Fibroblast of peridontal ligament (primary cell): ENCODE results near the gene IFNG.
"Not testable (repeated sequence)": the region's sequence is repeated elsewhere in the genome, so short reads cannot be mapped to it uniquely, and the experiment has no call there.

ENCODE experiments used
- DNase-seq: peaks from one replicate; pipeline ENCODE4 v3.0.0-alpha.2; 2010; ENCODE audit errors: extremely low read depth

IFNG gene

GRCh38 chr12:68159681-68160304 is at the start of gene IFNG:
IFNG (minus strand) TSS chr12:68159740; CDS start chr12:68159615, 125 bp downstream.
- DNase-seq = no peak

DNA sequence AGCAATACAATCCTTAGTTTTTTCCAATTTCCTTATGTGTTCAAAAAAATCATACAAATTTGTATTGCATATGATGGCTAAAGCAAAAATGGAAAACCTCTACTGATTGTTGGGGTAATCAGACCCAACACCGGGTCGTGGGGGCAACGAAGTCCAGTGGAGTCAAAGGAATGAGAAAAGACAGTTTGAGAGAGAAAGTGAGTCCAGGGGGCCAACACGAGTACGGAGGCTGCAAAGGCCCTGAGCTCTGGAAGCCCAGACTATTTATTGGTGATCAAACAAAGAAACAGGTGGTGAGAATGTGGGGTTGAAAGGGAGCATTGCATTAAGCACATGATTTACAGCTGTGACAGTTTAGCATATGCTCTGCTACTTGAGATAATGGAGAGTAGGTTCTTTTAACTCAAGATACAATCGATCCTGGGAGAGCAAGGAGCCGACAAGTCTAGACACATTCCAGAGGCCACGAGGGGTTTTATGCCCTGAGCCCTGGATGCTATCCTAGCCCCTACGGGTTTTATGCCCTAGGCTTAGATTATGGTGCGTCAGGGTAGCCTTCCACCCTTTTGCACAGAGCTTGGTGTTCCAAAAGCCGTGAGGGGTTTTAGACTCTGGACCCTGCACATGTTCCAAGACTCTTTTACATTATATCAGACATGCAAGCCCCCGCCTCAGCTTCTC is 49.6 kb upstream of the IFNG start:
- not testable (repeated sequence) for DNase-seq

DNA sequence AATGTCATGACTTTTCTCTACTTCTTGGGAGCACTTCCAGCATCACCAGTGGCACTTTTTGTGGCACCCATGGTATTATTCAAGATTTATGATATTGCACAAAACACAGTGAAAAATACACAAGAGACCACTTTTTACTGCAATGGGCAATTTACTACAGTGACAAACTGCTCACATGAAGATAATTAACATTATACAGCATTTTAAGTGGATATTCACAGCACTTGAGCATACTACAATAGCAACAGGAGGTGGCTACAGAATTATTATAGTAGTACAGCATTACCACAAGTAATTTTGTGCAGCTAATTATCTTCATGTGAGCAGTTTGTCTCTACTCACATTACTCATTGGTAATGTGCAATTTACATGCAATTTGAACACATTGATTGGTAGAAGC is 47.7 kb upstream of the IFNG start:
- DNase-seq = no peak

- no peak for DNase-seq
These were observed 46.9 kb upstream of the IFNG start for GRCh38 chr12:68206446-68206845.

GRCh38 chr12:68203460-68203875 is 43.9 kb upstream of the IFNG start:
- no peak for DNase-seq

DNA sequence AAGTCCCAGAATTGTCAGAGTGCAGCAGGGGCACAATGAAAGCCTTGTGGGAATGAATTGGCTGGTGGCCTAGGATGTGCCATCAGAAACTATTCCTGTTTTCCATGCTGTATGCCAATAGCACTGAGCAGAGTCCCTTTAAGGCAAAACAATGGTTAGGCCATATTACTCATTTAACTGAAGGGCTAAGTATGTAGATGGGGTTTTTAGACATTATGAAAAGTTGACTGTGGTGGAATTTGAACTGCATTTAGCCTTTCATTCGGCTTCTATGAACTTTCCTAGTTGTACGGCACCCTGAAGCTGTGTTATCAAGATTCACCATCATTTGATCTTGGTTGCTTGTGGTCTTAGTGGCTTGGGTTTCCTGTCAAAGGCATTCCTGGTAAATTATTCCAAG is 41.3 kb upstream of the IFNG start:
- no peak for DNase-seq

- no peak for DNase-seq
These were observed 39.6 kb upstream of the IFNG start for GRCh38 chr12:68199127-68199526.

GRCh38 chr12:68198507-68199086 is 39.1 kb upstream of the IFNG start:
- DNase-seq = no peak

DNA sequence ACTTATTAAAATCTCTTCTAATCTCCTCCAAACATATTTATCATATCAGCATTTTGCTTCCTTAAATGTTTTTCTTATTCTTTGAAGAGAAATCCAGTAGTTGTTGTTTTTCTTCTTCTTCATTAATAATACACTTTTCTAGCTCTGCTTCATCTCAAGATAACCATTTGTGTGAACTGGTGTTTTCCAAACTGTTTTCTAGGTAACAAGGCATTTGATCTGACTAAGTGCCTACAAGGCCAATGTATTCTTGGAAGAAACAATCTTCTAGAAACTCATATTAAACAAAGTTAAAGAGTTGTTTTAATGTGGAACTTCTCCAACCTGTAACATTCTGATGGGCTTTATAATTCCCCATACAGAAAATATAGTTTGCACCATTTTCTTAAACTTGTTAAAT is 30.8 kb upstream of the IFNG start:
- no peak for DNase-seq

DNA sequence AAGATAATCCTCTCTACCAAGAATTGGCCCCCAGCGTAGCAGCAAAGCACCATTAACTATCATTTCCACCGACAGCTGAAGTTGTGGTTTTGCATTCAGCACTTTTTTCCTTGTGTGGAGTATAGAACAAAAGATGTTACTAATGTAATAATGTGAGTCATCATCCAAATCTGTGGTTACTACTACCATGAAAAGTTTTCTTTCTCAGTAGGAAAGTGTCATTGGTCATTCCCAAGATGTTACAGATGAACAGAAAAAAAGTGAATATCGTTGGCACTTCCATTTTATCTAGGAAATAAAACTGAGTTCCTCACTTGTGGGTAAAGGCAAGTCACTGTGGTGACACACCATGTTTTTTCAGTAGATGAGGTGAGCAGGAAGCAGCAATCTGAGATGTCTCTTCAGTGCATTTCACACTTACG is 30.3 kb upstream of the IFNG start:
- peak; percentile 3 for DNase-seq

- no peak for DNase-seq
These were observed 26.1 kb upstream of the IFNG start for GRCh38 chr12:68185598-68185997.

DNA sequence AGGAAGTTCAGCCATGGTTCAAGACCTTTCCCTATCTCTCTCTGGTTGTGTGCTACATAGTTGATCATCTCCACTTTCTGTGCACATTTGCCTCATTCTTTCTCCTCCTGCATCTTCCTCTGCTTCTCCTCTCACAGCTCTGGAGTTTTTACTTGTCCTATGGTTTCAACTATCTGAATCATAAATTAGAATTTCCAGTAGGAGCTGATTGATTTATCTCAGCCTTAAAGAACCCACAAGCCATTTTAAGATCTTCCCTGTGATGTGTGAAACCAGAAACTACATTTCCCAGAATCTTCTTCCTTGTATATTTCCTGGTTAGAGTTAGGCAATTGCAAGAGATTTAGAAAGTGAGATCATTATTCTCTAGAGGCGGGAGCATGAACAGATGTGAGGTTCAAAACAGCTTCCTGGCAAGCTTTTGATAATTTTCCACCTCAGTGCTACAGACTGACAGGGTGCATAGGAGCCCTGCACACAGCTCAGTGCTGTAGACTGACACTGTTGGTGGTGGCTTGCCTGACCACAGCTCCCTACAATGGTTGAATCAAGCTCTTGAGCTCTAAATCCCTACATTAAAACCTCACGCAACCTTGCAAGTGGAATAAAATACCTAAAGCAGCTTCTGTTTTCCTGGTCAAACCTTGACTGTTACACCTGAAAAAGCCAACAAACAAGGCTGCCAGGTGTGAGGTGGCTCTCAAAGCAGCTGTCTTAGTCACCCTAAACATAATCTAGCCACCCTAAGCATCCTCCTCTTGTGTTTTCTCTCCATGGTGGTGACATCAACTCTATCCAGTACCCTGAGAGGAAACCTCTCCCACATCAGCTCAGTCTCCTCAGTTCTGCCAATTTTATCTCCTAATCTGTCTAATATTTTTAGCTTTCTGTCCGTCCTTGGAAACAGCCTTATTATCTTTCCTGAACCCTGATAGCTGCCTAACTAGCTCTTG is 21.5 kb upstream of the IFNG start:
- peak; percentile 2 for DNase-seq

DNA sequence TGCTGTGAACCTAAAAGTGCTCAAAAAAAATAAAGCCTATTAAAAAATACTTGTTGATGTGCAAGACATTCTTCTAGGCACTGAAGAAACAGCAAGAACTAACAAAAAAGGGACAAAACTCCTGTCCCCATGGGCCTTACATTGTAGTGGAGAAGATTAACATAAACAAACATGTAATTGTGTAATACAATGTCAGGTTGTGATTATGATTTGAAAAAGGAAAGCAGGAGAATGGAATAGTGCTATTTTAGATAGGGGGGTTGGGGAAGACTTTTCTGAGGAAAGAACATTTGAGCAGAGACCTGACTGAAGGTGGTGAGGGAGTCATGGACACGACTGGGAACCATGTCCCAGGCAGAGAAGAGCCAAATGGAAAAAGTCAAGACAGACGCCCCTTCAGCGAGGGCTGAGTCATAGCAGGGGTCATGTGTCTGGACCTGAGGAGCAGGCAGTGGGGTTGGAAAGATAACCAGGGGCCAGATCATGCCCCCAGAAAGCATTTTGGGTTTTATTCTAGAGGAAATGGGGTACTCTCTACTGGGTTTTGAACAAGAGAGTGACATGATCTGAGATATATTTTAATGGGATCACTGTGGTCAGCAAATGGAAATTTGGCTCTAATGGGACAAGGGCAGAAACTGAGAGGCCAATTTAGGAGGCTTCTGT is 19.4 kb upstream of the IFNG start:
- no peak for DNase-seq

- no peak for DNase-seq
These were observed 18.6 kb upstream of the IFNG start for GRCh38 chr12:68178184-68178583.

GRCh38 chr12:68177562-68177961 is 18.0 kb upstream of the IFNG start:
- DNase-seq = no peak

DNA sequence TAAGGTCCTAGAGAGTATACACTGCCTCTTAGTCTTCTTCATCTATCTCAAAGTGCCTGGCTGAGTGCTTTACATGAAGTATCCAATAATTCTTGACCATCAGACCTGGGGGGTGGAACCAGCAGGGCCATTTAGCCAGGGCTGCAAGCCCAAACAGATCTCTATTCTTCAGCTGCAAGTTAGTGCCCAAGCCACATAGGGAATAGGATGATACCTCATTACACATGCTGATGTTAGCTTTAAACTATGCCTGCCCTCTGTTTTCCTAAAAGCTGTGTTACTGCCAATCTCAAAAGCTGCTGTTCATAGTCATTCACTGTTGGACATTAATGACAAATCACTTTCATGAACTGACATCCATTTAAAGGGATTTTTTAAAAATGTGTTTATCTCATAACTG is 16.7 kb upstream of the IFNG start:
- no peak for DNase-seq

GRCh38 chr12:68175557-68176061 is 16.1 kb upstream of the IFNG start:
- DNase-seq = no peak

- not testable (repeated sequence) for DNase-seq
These were observed 15.2 kb upstream of the IFNG start for GRCh38 chr12:68174761-68175160.

DNA sequence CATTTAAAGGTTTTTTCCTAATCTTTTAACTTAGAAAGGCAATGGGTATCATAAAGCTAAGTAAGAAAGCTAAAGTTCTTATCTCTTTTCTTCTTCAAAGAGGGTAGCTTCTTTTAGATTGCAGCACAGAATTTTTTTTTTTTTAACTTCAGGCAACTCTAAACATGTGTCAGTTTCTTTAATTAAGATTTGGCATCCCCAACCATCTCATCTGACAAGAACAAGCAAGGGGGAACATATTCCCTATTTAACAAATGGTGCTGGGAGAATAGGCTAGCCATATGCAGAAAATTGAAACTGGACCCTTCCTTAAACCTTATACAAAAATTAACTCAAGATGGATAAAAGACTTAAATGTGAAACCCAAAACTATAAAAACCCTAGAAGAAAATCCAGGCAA is 14.3 kb upstream of the IFNG start:
- no peak for DNase-seq

DNA sequence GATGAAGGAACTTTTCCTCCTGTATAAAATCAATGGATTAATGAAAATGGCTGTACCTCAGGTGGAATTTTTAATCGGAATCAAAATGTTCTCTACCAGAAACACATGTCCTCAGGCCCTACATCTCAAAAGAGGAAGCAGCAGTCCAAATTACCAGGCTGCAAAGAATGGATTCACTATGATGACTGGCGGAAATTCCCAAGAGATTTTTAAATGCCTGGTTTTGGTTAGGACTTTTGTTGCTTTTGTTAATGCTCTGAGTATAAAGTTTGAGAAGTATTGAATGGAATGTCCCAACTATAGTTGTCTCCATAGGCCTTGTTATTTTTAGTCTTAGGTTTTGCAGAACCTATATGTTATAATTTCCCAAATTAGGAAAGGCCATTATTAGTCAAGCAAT is 11.2 kb upstream of the IFNG start:
- DNase-seq = no peak

DNA sequence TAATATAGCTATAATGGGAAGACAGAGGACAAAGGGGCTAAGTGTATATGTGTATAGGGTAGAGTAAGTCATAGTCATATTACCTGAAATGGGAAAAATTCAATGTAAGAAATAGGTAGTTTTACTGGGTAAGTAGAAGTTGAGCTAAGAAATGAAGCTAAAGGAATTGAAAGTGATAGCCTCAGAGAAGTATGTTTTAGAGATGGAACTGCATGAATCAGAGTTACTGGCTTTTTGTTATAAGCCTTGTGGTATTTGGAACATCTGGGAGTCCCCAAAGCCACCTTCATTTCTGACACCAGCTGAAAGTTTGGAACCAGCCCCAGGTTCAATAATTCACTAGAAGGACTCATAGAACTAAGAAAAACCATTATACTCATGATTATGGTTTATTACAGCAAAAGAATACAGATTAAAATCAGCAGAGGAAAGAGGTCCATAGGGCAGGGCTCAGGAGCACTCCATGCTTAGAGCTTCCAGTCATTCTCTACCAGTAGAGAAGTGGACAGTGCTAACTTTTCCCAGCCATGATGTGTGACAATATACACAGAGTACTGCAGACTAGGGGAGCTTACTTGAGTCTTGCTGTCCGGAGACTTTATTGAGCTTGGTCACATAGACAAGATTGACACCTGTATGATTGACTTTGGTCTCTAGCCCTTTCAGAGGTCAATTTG is 9.8 kb upstream of the IFNG start:
- DNase-seq = no peak
